Vagina (tissue), 2 donors: ENCODE results near the gene BTAF1. TPM values are rescaled to one million over a fixed set of nuclear protein-coding genes. Genes with fewer than 3 reads are reported as not detected.

Experiments used
- DNase-seq, 2 donors: peaks; one replicate each; pipeline ENCODE4 v3.0.0-alpha.2; 2017; ENCODE audit errors: extremely low spot score in 2 of 2
- H3K27ac ChIP-seq: fragments of 200-600 bp; sonication (generic); one replicate; pipeline ENCODE4 v1.5.1; 2019
- H3K27me3 ChIP-seq: fragments of 200-600 bp; sonication (generic); one replicate; pipeline ENCODE4 v1.5.1; 2019
- H3K36me3 ChIP-seq, 2 donors: fragments of 200-600 bp; sonication (generic); one replicate each; pipeline ENCODE4 v1.5.1; 2017 to 2019
- H3K4me1 ChIP-seq: fragments of 200-600 bp; sonication (generic); one replicate; pipeline ENCODE4 v1.5.1; 2019
- H3K4me3 ChIP-seq, 2 donors: fragments of 200-600 bp; sonication (generic); 1 replicate in 1 of 2; 2 replicates in 1 of 2; pipeline ENCODE4 v1.5.1; 2016 to 2019
- H3K9me3 ChIP-seq: fragments of 200-600 bp; sonication (generic); one replicate; pipeline ENCODE4 v1.5.1; 2019
- POLR2A ChIP-seq, 2 donors: fragments of 450-650 bp; IDR thresholded peaks; one replicate each; pipeline ENCODE4 v1.6.1; 2017; ENCODE audit warnings: antibody characterized with exemption in 2 of 2, mild to moderate bottlenecking in 2 of 2, moderate library complexity in 2 of 2
- POLR2AphosphoS5 ChIP-seq, 2 donors: sonication (generic); formaldehyde crosslinking; IDR thresholded peaks; one replicate each; pipeline ENCODE4 v1.9.0; 2017; ENCODE audit warnings: antibody characterized with exemption in 2 of 2, mild to moderate bottlenecking in 2 of 2, low read depth in 1 of 2; ENCODE audit not compliant: insufficient read depth in 1 of 2
- intact Hi-C: fragments of 100-400 bp; cut with DNase I; formaldehyde crosslinking; loops from one replicate; pipeline ENCODE4 v1.15.1; 2023
- small RNA-seq: library from RNA; depleted of rRNA; stranded (forward); fragments of <200 nt; gene quantifications from one replicate; pipeline ENCODE3, GENCODE V24; 2016
- total RNA-seq: library from RNA; depleted of rRNA; stranded (reverse); fragments of >200 nt; gene quantifications from one replicate; pipeline ENCODE4 v1.2.3, GENCODE V29; 2016
- TF ChIP-seq, protein P1 (sequence below), 3 experiments: fragments of 450-650 bp in 2 of 3; fragments of 200-600 bp in 1 of 3; sonication (generic) in 1 of 3; IDR thresholded peaks; one replicate each; pipeline ENCODE4 v1.5.1; 2017 to 2019; ENCODE audit warnings: antibody characterized with exemption in 3 of 3, mild to moderate bottlenecking in 2 of 3, moderate library complexity in 2 of 3

The BTAF1 gene
- total RNA-seq, 1 donor from 2014 or later = 41.0 TPM

DNA sequence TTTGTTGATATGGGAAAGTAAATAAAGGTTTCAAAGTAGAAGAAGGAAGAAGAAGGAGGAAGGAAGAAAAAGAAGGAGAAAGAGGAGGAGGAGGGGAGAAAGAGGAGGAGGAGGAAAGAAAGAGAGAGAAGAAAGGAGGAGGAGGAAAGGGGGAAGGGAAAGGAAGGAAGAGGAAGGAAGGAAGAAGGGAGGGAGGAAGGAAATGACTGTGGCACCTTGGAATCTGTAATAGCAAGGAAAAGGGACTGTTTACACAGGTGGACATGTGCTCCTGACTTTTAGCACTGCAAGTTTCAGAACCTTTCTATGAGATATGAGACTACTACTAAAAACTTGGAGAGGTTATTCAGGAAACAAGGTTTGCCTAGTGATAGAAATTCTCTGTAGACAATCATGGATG is 153.2 kb downstream of the BTAF1 start:
- no peak overlapping the region for H3K27ac ChIP-seq
- H3K9me3 ChIP-seq = no peaks in the 10 kb centered on the region
- no peaks in the 10 kb centered on the region for H3K4me1 ChIP-seq
- no peak for DNase-seq
- intact Hi-C loops = no loop called here
- no peak for TF ChIP-seq POLR2A (IDR thresholded peaks at IDR 0.05)
- no peak overlapping the region for H3K4me3 ChIP-seq
- peaks cover 0 to 12% of the 10 kb centered on the region in 2 donors for H3K36me3 ChIP-seq
- no peaks in the 10 kb centered on the region for H3K27me3 ChIP-seq

DNA sequence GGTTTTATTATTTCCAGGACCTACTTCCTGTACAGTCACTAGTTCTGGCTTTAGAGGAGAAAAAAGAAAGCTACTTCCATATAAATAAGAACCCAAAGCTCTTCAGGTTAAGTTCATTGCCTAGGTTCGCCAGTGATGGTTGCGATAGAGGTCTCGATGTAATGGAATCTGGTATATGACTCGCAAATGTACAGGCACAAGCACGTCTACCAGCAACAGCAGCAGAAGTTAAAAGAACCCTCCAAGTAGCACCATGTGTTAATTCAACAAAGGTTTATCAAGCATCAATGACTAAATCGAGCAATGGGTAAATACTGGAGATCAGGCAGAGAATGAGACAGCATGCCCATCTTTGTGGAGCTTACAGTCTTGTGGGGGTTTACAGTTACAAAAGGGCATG is 155.4 kb downstream of the BTAF1 start:
- intact Hi-C loops = no loop called here
- Histone ChIP-seq H3K36me3 (peaks cover 0 to 12% of the 10 kb centered on the region in 2 donors), H3K27ac (no peak overlapping the region), H3K4me3 (no peak overlapping the region), H3K4me1 (no peaks in the 10 kb centered on the region), H3K27me3 (no peaks in the 10 kb centered on the region), H3K9me3 (no peaks in the 10 kb centered on the region)
- no peak for DNase-seq
- TF ChIP-seq, protein P1, sequence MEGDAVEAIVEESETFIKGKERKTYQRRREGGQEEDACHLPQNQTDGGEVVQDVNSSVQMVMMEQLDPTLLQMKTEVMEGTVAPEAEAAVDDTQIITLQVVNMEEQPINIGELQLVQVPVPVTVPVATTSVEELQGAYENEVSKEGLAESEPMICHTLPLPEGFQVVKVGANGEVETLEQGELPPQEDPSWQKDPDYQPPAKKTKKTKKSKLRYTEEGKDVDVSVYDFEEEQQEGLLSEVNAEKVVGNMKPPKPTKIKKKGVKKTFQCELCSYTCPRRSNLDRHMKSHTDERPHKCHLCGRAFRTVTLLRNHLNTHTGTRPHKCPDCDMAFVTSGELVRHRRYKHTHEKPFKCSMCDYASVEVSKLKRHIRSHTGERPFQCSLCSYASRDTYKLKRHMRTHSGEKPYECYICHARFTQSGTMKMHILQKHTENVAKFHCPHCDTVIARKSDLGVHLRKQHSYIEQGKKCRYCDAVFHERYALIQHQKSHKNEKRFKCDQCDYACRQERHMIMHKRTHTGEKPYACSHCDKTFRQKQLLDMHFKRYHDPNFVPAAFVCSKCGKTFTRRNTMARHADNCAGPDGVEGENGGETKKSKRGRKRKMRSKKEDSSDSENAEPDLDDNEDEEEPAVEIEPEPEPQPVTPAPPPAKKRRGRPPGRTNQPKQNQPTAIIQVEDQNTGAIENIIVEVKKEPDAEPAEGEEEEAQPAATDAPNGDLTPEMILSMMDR (IDR thresholded peaks at IDR 0.05) = no peak
- TF ChIP-seq POLR2AphosphoS5 (IDR thresholded peaks at IDR 0.05; ENCODE audit: insufficient read depth in 1 of 2, low read depth in 1 of 2) = no peak
- TF ChIP-seq POLR2A (IDR thresholded peaks at IDR 0.05) = no peak

Small RNA genes lying within 50 kb of the gene (small RNA-seq; reads per million reads assigned to genes)
- not detected for gene AL359198.2
- not detected for gene RF00402

Other genes with a start within 250 kb of the BTAF1 start
- 36.3 TPM for gene TNKS2, start 125.3 kb upstream of the BTAF1 start, total RNA-seq
- gene FGFBP3, start 14.3 kb upstream of the BTAF1 start, total RNA-seq = 0.74 TPM